ENCODE measurements around the gene ST7. TPM values are rescaled to one million over a fixed set of nuclear protein-coding genes. Genes with fewer than 3 reads are reported as not detected.

The ST7 gene
- total RNA-seq, 1 experiment from 2014 or later = 12.4 TPM

DNA sequence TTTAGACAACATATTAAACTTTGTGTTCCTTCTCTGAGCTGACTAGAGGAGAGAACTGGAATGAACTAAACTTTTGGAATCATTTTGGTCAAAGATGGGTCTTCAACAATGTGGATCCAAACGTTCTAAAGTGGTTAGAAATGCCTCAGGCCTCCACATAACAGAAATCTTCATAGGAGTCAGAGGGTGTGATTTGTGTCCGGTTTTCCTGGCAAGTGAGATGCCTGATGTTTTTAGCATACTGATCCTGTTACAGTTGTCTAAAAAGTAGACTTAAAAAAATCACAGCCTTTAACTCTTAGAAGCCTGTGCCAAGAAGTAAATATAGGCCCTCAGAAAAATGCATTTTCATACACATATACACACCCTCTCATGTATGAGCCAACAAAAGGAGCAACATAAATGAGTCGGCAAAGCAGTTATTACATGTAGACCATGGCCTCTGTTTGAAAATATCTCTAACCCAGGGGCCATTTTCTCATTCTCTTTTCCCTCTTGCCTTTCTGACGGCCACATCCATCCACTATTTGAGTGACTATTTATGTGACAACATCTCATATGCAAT lies 64.5 kb downstream of the ST7 start (continued):
- TF ChIP-seq, protein P1, sequence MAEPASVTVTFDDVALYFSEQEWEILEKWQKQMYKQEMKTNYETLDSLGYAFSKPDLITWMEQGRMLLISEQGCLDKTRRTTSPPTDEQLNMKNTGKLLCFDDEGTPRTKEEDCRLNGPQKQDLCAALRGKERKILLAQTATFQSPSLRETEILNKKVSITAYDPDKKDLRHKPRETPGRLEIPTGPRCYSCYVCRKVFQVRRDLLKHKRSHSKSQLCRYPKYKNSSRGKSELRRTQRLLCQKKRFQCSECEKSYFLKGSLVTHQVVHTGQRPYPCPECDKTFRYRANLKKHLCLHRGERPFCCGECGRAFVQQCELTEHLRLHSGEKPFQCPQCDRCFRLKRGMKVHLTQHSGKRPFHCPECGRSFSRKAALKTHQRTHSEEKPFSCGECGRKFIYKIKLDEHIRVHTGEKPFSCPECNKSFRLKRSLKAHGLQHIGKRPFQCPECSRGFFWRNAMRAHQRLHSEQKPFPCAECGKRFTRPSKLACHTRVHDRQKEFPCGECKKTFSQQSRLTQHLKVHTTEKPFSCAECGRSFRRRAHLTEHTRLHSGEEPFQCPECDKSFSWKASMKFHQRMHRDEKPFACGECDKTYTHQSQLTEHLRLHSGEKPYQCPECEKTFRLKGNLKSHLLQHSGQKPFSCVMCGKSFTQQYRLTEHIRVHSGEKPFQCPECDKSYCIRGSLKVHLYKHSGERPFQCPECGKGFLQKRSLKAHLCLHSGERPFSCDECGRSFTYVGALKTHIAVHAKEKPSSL (CRISPR knock-in tag; conservative IDR thresholded peaks at IDR 0.05) = no peak
- TF ChIP-seq GTF2I (CRISPR knock-in tag; conservative IDR thresholded peaks at IDR 0.05) = no peak
- TF ChIP-seq, protein P2, sequence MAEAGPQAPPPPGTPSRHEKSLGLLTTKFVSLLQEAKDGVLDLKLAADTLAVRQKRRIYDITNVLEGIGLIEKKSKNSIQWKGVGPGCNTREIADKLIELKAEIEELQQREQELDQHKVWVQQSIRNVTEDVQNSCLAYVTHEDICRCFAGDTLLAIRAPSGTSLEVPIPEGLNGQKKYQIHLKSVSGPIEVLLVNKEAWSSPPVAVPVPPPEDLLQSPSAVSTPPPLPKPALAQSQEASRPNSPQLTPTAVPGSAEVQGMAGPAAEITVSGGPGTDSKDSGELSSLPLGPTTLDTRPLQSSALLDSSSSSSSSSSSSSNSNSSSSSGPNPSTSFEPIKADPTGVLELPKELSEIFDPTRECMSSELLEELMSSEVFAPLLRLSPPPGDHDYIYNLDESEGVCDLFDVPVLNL (CRISPR knock-in tag; IDR thresholded peaks at IDR 0.05; ENCODE audit: borderline replicate concordance, low read depth) = no peak
- TF ChIP-seq, protein P3, sequence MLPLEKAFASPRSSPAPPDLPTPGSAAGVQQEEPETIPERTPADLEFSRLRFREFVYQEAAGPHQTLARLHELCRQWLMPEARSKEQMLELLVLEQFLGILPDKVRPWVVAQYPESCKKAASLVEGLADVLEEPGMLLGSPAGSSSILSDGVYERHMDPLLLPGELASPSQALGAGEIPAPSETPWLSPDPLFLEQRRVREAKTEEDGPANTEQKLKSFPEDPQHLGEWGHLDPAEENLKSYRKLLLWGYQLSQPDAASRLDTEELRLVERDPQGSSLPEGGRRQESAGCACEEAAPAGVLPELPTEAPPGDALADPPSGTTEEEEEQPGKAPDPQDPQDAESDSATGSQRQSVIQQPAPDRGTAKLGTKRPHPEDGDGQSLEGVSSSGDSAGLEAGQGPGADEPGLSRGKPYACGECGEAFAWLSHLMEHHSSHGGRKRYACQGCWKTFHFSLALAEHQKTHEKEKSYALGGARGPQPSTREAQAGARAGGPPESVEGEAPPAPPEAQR (CRISPR knock-in tag; IDR thresholded peaks at IDR 0.05) = no peak

DNA sequence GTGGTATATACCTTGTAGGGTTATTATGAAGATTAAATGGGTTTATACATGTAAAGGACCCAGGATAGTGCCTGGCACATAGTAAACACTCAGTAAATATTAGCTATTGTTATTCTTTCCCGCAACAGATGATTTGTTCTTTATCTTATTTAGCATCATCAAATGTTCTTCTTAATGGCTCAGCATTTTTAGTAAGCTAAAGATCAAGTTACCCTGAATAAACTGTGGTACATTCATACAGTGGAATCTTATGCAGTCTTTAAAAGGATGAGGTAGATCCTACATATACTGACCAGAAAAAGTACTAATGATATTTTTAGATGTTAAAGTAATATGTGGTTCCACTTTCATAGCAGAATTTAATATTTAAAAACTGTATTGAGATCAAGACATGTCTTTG lies 65.4 kb downstream of the ST7 start:
- no peaks in the 10 kb centered on the region for H3K9me3 Mint-ChIP-seq
- no peak for DNase-seq (ENCODE audit: low spot score)
- no peak for ATAC-seq
- ChIA-PET POLR2A (no interaction called here), CTCF (no interaction called here)
- H3K4me1 Mint-ChIP-seq = no peaks in the 10 kb centered on the region
- H3K27me3 Mint-ChIP-seq (ENCODE audit: low read depth) = no peaks in the 10 kb centered on the region
- no peak overlapping the region for H3K27ac Mint-ChIP-seq
- H3K36me3 Mint-ChIP-seq = no peaks in the 10 kb centered on the region
- TF ChIP-seq ZNF396 (CRISPR knock-in tag; IDR thresholded peaks at IDR 0.05; ENCODE audit: borderline replicate concordance) = no peak
- no peak for TF ChIP-seq RORB (CRISPR knock-in tag; IDR thresholded peaks at IDR 0.05)
- no peak for TF ChIP-seq GABPB1 (CRISPR knock-in tag; IDR thresholded peaks at IDR 0.05)
- TF ChIP-seq, protein P4, sequence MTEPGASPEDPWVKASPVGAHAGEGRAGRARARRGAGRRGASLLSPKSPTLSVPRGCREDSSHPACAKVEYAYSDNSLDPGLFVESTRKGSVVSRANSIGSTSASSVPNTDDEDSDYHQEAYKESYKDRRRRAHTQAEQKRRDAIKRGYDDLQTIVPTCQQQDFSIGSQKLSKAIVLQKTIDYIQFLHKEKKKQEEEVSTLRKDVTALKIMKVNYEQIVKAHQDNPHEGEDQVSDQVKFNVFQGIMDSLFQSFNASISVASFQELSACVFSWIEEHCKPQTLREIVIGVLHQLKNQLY (CRISPR knock-in tag; IDR thresholded peaks at IDR 0.05) = no peak
- no peak for TF ChIP-seq CREB1 (CRISPR knock-in tag; IDR thresholded peaks at IDR 0.05)
- TF ChIP-seq, protein P3 (CRISPR knock-in tag; IDR thresholded peaks at IDR 0.05) = no peak
- TF ChIP-seq SOX15 (CRISPR knock-in tag; IDR thresholded peaks at IDR 0.05) = no peak
- H3K4me3 Mint-ChIP-seq = no peak overlapping the region

DNA sequence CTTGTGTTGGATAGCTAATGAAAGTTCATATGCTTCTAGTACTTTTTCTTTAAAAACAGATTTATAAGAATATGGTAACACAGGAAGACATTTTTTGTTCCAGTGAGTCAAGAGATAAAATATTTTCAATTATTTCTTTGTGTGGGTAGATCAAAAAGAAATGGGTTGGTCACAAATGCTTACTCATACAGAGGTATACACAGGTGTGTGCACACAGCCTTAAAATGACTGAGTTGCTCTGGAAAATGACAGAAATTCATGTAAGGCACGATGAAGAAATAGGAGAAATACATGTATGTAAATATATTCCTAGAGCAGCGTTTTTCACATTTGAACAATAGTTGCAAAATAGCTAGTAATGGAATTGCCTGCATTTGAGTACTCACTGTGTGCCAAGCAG lies 66.0 kb downstream of the ST7 start:
- ChIA-PET POLR2A (no interaction called here), CTCF (interaction anchor here (0.9 kb wide), 1 partner anchor 108 kb away, joined by 4 read pairs; no protein-coding TSS in a partner anchor)
- Mint-ChIP-seq H3K27me3 (ENCODE audit: low read depth) (no peaks in the 10 kb centered on the region), H3K36me3 (no peaks in the 10 kb centered on the region), H3K4me3 (no peak overlapping the region), H3K9me3 (no peaks in the 10 kb centered on the region), H3K27ac (no peak overlapping the region), H3K4me1 (no peaks in the 10 kb centered on the region)
- no peak for ATAC-seq
- TF ChIP-seq ZNF423 (CRISPR knock-in tag; IDR thresholded peaks at IDR 0.05) (no peak), TEAD1 (CRISPR knock-in tag; IDR thresholded peaks at IDR 0.05) (no peak)
- TF ChIP-seq, protein P5, sequence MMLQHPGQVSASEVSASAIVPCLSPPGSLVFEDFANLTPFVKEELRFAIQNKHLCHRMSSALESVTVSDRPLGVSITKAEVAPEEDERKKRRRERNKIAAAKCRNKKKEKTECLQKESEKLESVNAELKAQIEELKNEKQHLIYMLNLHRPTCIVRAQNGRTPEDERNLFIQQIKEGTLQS (CRISPR knock-in tag; conservative IDR thresholded peaks at IDR 0.05) = no peak
- TF ChIP-seq, protein P6, sequence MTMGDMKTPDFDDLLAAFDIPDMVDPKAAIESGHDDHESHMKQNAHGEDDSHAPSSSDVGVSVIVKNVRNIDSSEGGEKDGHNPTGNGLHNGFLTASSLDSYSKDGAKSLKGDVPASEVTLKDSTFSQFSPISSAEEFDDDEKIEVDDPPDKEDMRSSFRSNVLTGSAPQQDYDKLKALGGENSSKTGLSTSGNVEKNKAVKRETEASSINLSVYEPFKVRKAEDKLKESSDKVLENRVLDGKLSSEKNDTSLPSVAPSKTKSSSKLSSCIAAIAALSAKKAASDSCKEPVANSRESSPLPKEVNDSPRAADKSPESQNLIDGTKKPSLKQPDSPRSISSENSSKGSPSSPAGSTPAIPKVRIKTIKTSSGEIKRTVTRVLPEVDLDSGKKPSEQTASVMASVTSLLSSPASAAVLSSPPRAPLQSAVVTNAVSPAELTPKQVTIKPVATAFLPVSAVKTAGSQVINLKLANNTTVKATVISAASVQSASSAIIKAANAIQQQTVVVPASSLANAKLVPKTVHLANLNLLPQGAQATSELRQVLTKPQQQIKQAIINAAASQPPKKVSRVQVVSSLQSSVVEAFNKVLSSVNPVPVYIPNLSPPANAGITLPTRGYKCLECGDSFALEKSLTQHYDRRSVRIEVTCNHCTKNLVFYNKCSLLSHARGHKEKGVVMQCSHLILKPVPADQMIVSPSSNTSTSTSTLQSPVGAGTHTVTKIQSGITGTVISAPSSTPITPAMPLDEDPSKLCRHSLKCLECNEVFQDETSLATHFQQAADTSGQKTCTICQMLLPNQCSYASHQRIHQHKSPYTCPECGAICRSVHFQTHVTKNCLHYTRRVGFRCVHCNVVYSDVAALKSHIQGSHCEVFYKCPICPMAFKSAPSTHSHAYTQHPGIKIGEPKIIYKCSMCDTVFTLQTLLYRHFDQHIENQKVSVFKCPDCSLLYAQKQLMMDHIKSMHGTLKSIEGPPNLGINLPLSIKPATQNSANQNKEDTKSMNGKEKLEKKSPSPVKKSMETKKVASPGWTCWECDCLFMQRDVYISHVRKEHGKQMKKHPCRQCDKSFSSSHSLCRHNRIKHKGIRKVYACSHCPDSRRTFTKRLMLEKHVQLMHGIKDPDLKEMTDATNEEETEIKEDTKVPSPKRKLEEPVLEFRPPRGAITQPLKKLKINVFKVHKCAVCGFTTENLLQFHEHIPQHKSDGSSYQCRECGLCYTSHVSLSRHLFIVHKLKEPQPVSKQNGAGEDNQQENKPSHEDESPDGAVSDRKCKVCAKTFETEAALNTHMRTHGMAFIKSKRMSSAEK (CRISPR knock-in tag; IDR thresholded peaks at IDR 0.05; ENCODE audit: borderline replicate concordance) = no peak
- DNase-seq (ENCODE audit: low spot score) = no peak

Measured in WTC11 (cell line).